HEK293 (cell line): ENCODE results near the gene PDZD2.

Source experiments
- CTCF ChIP-seq: fragments of 450-650 bp; formaldehyde crosslinking; IDR thresholded peaks from 2 replicates; pipeline ENCODE4 v1.5.1; 2016; ENCODE audit warnings: missing biosample characterization, missing genetic modification characterization
- RBAK ChIP-seq: fragments of 450-650 bp; formaldehyde crosslinking; IDR thresholded peaks from 2 replicates; pipeline ENCODE4 v1.5.1; 2016; ENCODE audit warnings: missing biosample characterization, missing genetic modification characterization
- REST ChIP-seq: fragments of 450-650 bp; formaldehyde crosslinking; IDR thresholded peaks from 2 replicates; pipeline ENCODE4 v1.5.1; 2016; ENCODE audit warnings: missing biosample characterization, missing genetic modification characterization
- SCRT1 ChIP-seq: fragments of 450-650 bp; formaldehyde crosslinking; IDR thresholded peaks from 2 replicates; pipeline ENCODE4 v1.5.1; 2016; ENCODE audit warnings: missing biosample characterization, missing genetic modification characterization, borderline replicate concordance
- ZBTB7A ChIP-seq: fragments of 450-650 bp; formaldehyde crosslinking; IDR thresholded peaks from 2 replicates; pipeline ENCODE4 v1.5.1; 2016; ENCODE audit warnings: low read depth, missing biosample characterization, missing genetic modification characterization
- ZNF121 ChIP-seq: fragments of 450-650 bp; formaldehyde crosslinking; IDR thresholded peaks from 2 replicates; pipeline ENCODE4 v1.5.1; 2016; ENCODE audit warnings: missing biosample characterization, missing genetic modification characterization
- ZNF211 ChIP-seq: fragments of 450-650 bp; formaldehyde crosslinking; IDR thresholded peaks from 2 replicates; pipeline ENCODE4 v1.5.1; 2016; ENCODE audit warnings: low read depth, missing biosample characterization, missing genetic modification characterization
- ZNF23 ChIP-seq: fragments of 450-650 bp; formaldehyde crosslinking; IDR thresholded peaks from 2 replicates; pipeline ENCODE4 v1.5.1; 2016; ENCODE audit warnings: missing biosample characterization, missing genetic modification characterization, borderline replicate concordance
- ZNF639 ChIP-seq: fragments of 450-650 bp; formaldehyde crosslinking; IDR thresholded peaks from 2 replicates; pipeline ENCODE4 v1.5.1; 2016; ENCODE audit warnings: missing biosample characterization, missing genetic modification characterization
- ZNF704 ChIP-seq: fragments of 450-650 bp; formaldehyde crosslinking; IDR thresholded peaks from 2 replicates; pipeline ENCODE4 v1.5.1; 2016; ENCODE audit warnings: missing biosample characterization, missing genetic modification characterization
- ZNF830 ChIP-seq: fragments of 450-650 bp; IDR thresholded peaks from 2 replicates; pipeline ENCODE4 v1.5.0; 2018; ENCODE audit warnings: missing biosample characterization, missing genetic modification characterization, low read depth, mild to moderate bottlenecking, moderate library complexity
- ZXDB ChIP-seq: fragments of 450-650 bp; formaldehyde crosslinking; IDR thresholded peaks from 2 replicates; pipeline ENCODE4 v1.5.1; 2016; ENCODE audit warnings: missing biosample characterization, missing genetic modification characterization
- TF ChIP-seq, protein P1 (sequence below): fragments of 450-650 bp; formaldehyde crosslinking; IDR thresholded peaks from 2 replicates; pipeline ENCODE4 v1.5.1; 2016; ENCODE audit warnings: missing biosample characterization, missing genetic modification characterization

DNA sequence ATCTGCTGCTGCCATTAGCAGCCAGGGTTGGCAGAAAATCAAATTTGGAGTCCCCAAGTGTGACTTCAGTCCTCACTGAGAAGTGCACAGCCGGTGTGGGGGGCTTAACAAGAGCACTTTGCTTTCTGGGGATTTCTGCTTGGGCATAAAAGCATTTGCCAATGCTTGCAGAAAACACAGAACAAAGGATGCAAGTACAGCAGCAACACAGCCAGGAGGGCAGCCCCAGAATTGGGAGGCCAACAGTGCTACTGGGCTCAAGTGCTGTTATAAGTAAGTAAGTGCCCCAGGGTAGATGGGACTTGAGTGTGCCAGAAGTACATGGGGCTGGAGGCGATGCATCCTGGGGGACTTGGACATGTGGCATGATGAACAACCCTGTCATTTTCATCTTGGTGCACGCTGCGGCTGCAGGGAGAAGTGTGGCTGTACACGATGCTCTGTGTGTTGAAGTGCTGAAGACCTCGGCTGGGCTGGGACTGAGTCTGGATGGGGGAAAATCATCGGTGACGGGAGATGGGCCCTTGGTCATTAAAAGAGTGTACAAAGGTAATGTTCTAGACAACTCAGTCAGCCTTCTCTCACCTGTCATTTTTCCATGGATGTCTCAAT lies 461.9 kb downstream of the PDZD2 start:
- TF ChIP-seq SCRT1 (tag by site-specific recombination): no peak
- TF ChIP-seq CTCF: no peak
- no peak for TF ChIP-seq ZNF121 (tag by site-specific recombination)
- TF ChIP-seq ZBTB7A (tag by site-specific recombination): no peak
- TF ChIP-seq ZNF639 (tag by site-specific recombination): no peak
- TF ChIP-seq, protein P1, sequence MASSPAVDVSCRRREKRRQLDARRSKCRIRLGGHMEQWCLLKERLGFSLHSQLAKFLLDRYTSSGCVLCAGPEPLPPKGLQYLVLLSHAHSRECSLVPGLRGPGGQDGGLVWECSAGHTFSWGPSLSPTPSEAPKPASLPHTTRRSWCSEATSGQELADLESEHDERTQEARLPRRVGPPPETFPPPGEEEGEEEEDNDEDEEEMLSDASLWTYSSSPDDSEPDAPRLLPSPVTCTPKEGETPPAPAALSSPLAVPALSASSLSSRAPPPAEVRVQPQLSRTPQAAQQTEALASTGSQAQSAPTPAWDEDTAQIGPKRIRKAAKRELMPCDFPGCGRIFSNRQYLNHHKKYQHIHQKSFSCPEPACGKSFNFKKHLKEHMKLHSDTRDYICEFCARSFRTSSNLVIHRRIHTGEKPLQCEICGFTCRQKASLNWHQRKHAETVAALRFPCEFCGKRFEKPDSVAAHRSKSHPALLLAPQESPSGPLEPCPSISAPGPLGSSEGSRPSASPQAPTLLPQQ (tag by site-specific recombination): no peak
- no peak for TF ChIP-seq REST (tag by site-specific recombination)
- TF ChIP-seq ZXDB: no peak
- TF ChIP-seq ZNF211 (tag by site-specific recombination): no peak
- no peak for TF ChIP-seq ZNF830 (tag by site-specific recombination)
- TF ChIP-seq RBAK (tag by site-specific recombination): no peak
- TF ChIP-seq ZNF23: no peak
- no peak for TF ChIP-seq ZNF704
